ENCODE data around the gene SLC6A2. TPM values are rescaled to one million over a fixed set of nuclear protein-coding genes. Genes with fewer than 3 reads are reported as not detected.

SLC6A2 gene
- total RNA-seq, 4 donors from 2014 or later, result not detected

- no peak for DNase-seq
- Histone ChIP-seq H3K27me3 (no peaks in the 10 kb centered on the region), H3K27ac (no peak overlapping the region), H3K36me3 (no peaks in the 10 kb centered on the region), H3K4me1 (no peaks in the 10 kb centered on the region), H3K4me3 (replicated peaks in 1 of 3) (no peak overlapping the region), H3K9me3 (no peaks in the 10 kb centered on the region)
- 91 to 93% methylated on average over 26 of the region's 26 CpGs for WGBS, 2 donors
- intact Hi-C loops (cut with DNase I), result no loop called here
- no peak for TF ChIP-seq CTCF (IDR thresholded peaks at IDR 0.05)
- TF ChIP-seq POLR2A (IDR thresholded peaks at IDR 0.05), result no peak
These were observed 15.6 kb downstream of the SLC6A2 start for GRCh38 chr16:55671206-55671973.

GRCh38 chr16:55671974-55672280, 16.1 kb downstream of the SLC6A2 start:
- no peaks in the 10 kb centered on the region for H3K4me1 ChIP-seq
- no peak overlapping the region for H3K4me3 ChIP-seq (replicated peaks in 1 of 3)
- no peak for TF ChIP-seq POLR2A (IDR thresholded peaks at IDR 0.05)
- TF ChIP-seq CTCF (IDR thresholded peaks at IDR 0.05), result no peak
- no peaks in the 10 kb centered on the region for H3K9me3 ChIP-seq
- no peaks in the 10 kb centered on the region for H3K36me3 ChIP-seq
- DNase-seq, result no peak
- no peaks in the 10 kb centered on the region for H3K27me3 ChIP-seq
- 85 to 92% methylated on average over 10 of the region's 10 CpGs for WGBS, 2 donors
- intact Hi-C loops (cut with DNase I), result no loop called here
- no peak overlapping the region for H3K27ac ChIP-seq

- WGBS, 2 donors, result 71 to 79% methylated on average over 6 of the region's 6 CpGs
- no peak for DNase-seq
- Histone ChIP-seq H3K27me3 (no peaks in the 10 kb centered on the region), H3K27ac (no peak overlapping the region), H3K9me3 (no peaks in the 10 kb centered on the region), H3K4me1 (no peaks in the 10 kb centered on the region), H3K4me3 (replicated peaks in 1 of 3) (no peak overlapping the region), H3K36me3 (no peaks in the 10 kb centered on the region)
- intact Hi-C loops (cut with DNase I), result no loop called here
- TF ChIP-seq POLR2A (IDR thresholded peaks at IDR 0.05) (no peak), CTCF (IDR thresholded peaks at IDR 0.05) (no peak)
These were observed 16.7 kb downstream of the SLC6A2 start for GRCh38 chr16:55672471-55672870.

GRCh38 chr16:55678161-55678821, 22.5 kb downstream of the SLC6A2 start:
- no peak for DNase-seq

More at GRCh38 chr16:55678161-55678821, 22.5 kb downstream of the SLC6A2 start:
- TF ChIP-seq POLR2A (IDR thresholded peaks at IDR 0.05) (no peak), CTCF (IDR thresholded peaks at IDR 0.05) (no peak)
- intact Hi-C loops (cut with DNase I), result no loop called here
- no peak overlapping the region for H3K27ac ChIP-seq
- no peaks in the 10 kb centered on the region for H3K4me1 ChIP-seq
- no peaks in the 10 kb centered on the region for H3K27me3 ChIP-seq
- no peaks in the 10 kb centered on the region for H3K9me3 ChIP-seq
- no peak overlapping the region for H3K4me3 ChIP-seq (replicated peaks in 1 of 3)
- no peaks in the 10 kb centered on the region for H3K36me3 ChIP-seq
- WGBS, 2 donors, result 78 to 86% methylated on average over 7 of the region's 7 CpGs

All from thyroid gland (tissue), 4 donors.